Keratinocyte (primary cell): ENCODE data around the gene SIAH2. TPM values are rescaled to one million over a fixed set of nuclear protein-coding genes. Genes with fewer than 3 reads are reported as not detected.

Source experiments
- DNase-seq: peaks from one replicate; pipeline ENCODE4 v3.0.0-alpha.2; 2011; ENCODE audit warnings: low read depth, missing footprints, low spot score
- FAIRE-seq: peaks from 2 replicates; lab custom pipeline; 2011; peaks lifted over from hg19 to GRCh38; lab: Jason Lieb, UNC
- H2AFZ ChIP-seq: 2 replicates; pipeline ENCODE4 v1.6.0; 2012; ENCODE audit warnings: low read length, control low read depth, inconsistent platforms; ENCODE audit not compliant: control insufficient read depth
- H3K27ac ChIP-seq: 2 replicates; pipeline ENCODE4 v1.5.1; 2011; ENCODE audit warnings: low read length; ENCODE audit not compliant: control insufficient read depth, insufficient read depth
- H3K27me3 ChIP-seq: 3 replicates; pipeline ENCODE4 v1.6.0; 2011; ENCODE audit warnings: low read length; ENCODE audit not compliant: control insufficient read depth, insufficient read depth; ENCODE audit errors: extremely low read depth
- H3K36me3 ChIP-seq, 2 experiments: 2 replicates in 1 of 2; 3 replicates in 1 of 2; pipeline ENCODE4 v1.5.1; 2011; ENCODE audit warnings: low read length in 2 of 2, mild to moderate bottlenecking in 1 of 2; ENCODE audit not compliant: control insufficient read depth in 2 of 2, insufficient read depth in 2 of 2; ENCODE audit errors: extremely low read depth in 1 of 2
- H3K4me1 ChIP-seq: 3 replicates; pipeline ENCODE4 v1.5.1; 2011; ENCODE audit warnings: low read length; ENCODE audit not compliant: control insufficient read depth, insufficient read depth; ENCODE audit errors: extremely low read depth
- H3K4me2 ChIP-seq: 3 replicates; pipeline ENCODE4 v1.6.0; 2011; ENCODE audit warnings: low read depth, low read length; ENCODE audit not compliant: control insufficient read depth, insufficient read depth; ENCODE audit errors: extremely low read depth
- H3K4me3 ChIP-seq, 3 experiments: fragments of 200-600 bp in 1 of 3; sonication (generic) in 1 of 3; 2 replicates in 2 of 3; 3 replicates in 1 of 3; pipeline ENCODE4 v1.5.1; 2011 to 2016; ENCODE audit warnings: low read length in 3 of 3, mild to moderate bottlenecking in 3 of 3, control low read depth in 2 of 3, inconsistent platforms in 1 of 3, low read depth in 1 of 3, mixed read lengths in 1 of 3, mixed run types in 1 of 3, moderate library complexity in 1 of 3; ENCODE audit not compliant: control insufficient read depth in 2 of 3, insufficient read depth in 2 of 3; ENCODE audit errors: extremely low read depth in 1 of 3
- H3K79me2 ChIP-seq: 2 replicates; pipeline ENCODE4 v1.6.0; 2012; ENCODE audit warnings: low read length; ENCODE audit not compliant: control insufficient read depth, insufficient read depth
- H3K9ac ChIP-seq: 3 replicates; pipeline ENCODE4 v1.6.0; 2011; ENCODE audit warnings: low read length; ENCODE audit not compliant: control insufficient read depth, insufficient read depth; ENCODE audit errors: extremely low read depth
- H3K9me1 ChIP-seq: 3 replicates; pipeline ENCODE4 v1.6.0; 2011; ENCODE audit warnings: low read length; ENCODE audit not compliant: control insufficient read depth, insufficient read depth; ENCODE audit errors: extremely low read depth
- H3K9me3 ChIP-seq: 2 replicates; pipeline ENCODE4 v1.5.1; 2012; ENCODE audit warnings: low read depth, low read length; ENCODE audit not compliant: control insufficient read depth
- H4K20me1 ChIP-seq: 3 replicates; pipeline ENCODE4 v1.6.0; 2011; ENCODE audit warnings: low read length; ENCODE audit not compliant: control insufficient read depth, insufficient read depth; ENCODE audit errors: extremely low read depth
- CTCF ChIP-seq, 3 experiments: IDR thresholded peaks in 1 of 3; conservative IDR thresholded peaks in 1 of 3; optimal IDR thresholded peaks in 1 of 3; 2 replicates in 2 of 3; 3 replicates in 1 of 3; pipeline versions ENCODE3 to v1.5.1; 2011; ENCODE audit warnings: low read length in 3 of 3, mild to moderate bottlenecking in 3 of 3, moderate library complexity in 2 of 3, control low read depth in 1 of 3, inconsistent platforms in 1 of 3; ENCODE audit not compliant: insufficient read depth in 2 of 3; ENCODE audit errors: extremely low read depth in 1 of 3
- EZH2 ChIP-seq: IDR thresholded peaks from one replicate; pipeline ENCODE4 v1.6.1; 2012; ENCODE audit warnings: inconsistent platforms, mild to moderate bottlenecking, low read length, moderate library complexity
- dilution Hi-C: fragments of 300-500 bp; cut with MboI; formaldehyde crosslinking; loops from one replicate; pipeline ENCODE4 v1.7.0; 2020; ENCODE audit warnings: low sequenced_read_pairs; ENCODE audit not compliant: extremely low pct_ligation_motif_present
- polyA plus RNA-seq, 5 experiments: library from polyadenylated mRNA; depleted of rRNA in 3 of 5; stranded (reverse) in 3 of 5; stranded (forward) in 1 of 5; unstranded in 1 of 5; fragments of >200 nt; gene quantifications; 1 replicate in 1 of 5; 2 replicates in 3 of 5; 3 replicates in 1 of 5; pipeline versions ENCODE4 v1.2.1 to v1.2.3, GENCODE V29; 2011 to 2012; ENCODE audit warnings: missing spikeins in 2 of 5, low read depth in 1 of 5, low replicate concordance in 1 of 5

The SIAH2 gene
- polyA plus RNA-seq, 1 donor (not counting 4 experiments of a cell fraction or from before 2014, with no cell fraction given): 44.8 TPM

DNA sequence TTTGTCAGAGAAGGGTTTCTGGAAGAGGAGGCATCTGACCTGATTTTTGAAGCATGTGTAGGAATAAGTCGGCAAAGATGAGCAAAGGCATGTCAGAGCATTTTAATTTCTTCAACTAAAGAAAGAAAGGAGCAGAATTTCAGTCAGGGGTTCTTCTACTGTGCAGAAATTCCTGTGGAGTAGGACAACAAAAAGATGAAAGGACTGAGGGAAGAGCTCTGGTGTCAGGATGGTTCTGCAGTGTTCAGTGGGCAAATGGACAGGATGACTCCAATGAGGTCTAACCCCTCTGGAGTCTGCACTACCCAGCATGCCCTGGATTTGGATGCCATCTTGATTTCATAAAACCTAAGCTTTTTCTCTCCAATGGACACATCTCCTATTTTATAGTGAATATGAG is 47.7 kb upstream of the SIAH2 start:
- Histone ChIP-seq H3K4me3 (no peak overlapping the region), H4K20me1 (no peaks in the 10 kb centered on the region), H3K27ac (no peak overlapping the region), H2AFZ (no peak overlapping the region), H3K79me2 (no peaks in the 10 kb centered on the region), H3K9ac (no peak overlapping the region), H3K36me3 (no peaks in the 10 kb centered on the region), H3K4me1 (no peaks in the 10 kb centered on the region), H3K27me3 (no peaks in the 10 kb centered on the region), H3K9me3 (no peaks in the 10 kb centered on the region), H3K4me2 (no peak overlapping the region), H3K9me1 (no peaks in the 10 kb centered on the region)
- DNase-seq: no peak
- dilution Hi-C loops: no loop called here
- no peak for FAIRE-seq
- TF ChIP-seq CTCF (optimal IDR thresholded peaks at IDR 0.05 in 1 of 3, IDR thresholded peaks at IDR 0.05 in 1 of 3, conservative IDR thresholded peaks at IDR 0.05 in 1 of 3; ENCODE audit: extremely low read depth in 1 of 3, insufficient read depth in 2 of 3, low read length in 3 of 3): no peak

DNA sequence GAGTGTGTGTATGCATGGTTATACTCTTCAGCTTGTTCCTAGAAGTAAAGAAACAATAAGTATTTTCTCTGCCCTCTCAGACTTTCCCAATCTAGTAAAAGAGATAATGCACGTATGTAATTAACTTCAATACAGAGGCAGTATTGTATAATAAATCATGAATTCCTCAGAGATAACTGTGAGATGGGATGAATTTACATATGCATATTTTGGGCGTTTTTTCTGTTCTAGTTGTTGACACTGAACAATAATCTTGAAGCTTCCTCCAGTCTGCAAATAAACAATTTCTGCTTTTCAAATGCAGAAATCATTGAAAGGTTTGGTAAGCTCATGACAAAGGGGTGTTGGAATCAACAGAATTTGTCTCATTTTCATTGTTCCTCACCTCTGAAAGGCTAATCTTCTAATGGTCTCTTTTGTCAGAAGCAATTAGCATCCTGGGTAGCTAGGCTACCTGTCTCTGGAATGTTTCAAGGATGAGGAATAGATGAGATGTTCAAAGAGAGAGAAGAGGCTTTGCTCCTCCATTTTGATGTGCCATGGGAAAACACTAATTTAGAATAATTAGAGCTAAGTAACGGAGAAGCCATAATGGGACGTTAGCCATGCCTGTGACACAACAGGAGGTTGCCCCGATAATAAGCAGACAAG is 43.3 kb upstream of the SIAH2 start:
- H3K9me3 ChIP-seq: no peaks in the 10 kb centered on the region
- DNase-seq: no peak
- no peak overlapping the region for H3K4me3 ChIP-seq
- H3K9me1 ChIP-seq: no peaks in the 10 kb centered on the region
- FAIRE-seq: no peak
- H3K79me2 ChIP-seq: no peaks in the 10 kb centered on the region
- no peak overlapping the region for H3K4me2 ChIP-seq
- H2AFZ ChIP-seq: no peak overlapping the region
- H3K4me1 ChIP-seq: no peaks in the 10 kb centered on the region
- dilution Hi-C loops: no loop called here
- no peak overlapping the region for H3K9ac ChIP-seq
- peaks cover 6% of the 10 kb centered on the region for H3K27me3 ChIP-seq
- H4K20me1 ChIP-seq: no peaks in the 10 kb centered on the region
- TF ChIP-seq EZH2 (no peak), CTCF (optimal IDR thresholded peaks at IDR 0.05 in 1 of 3, IDR thresholded peaks at IDR 0.05 in 1 of 3, conservative IDR thresholded peaks at IDR 0.05 in 1 of 3; ENCODE audit: extremely low read depth in 1 of 3, insufficient read depth in 2 of 3, low read length in 3 of 3) (no peak)
- H3K36me3 ChIP-seq: no peaks in the 10 kb centered on the region
- H3K27ac ChIP-seq: no peak overlapping the region
